ENCODE results near the gene ZNF580.
A peak's percentile ranks its signal among the peaks of the same experiment; 100 is the strongest.

The ZNF580 gene

GRCh38 chr19:55680339-55681130 is 39.7 kb downstream of the ZNF580 start:
- H3K4me3 ChIP-seq: no peak overlapping the region
- no peaks in the 10 kb centered on the region for H3K27me3 ChIP-seq
- no peak overlapping the region for H3K9ac ChIP-seq
- peaks cover 73% of the 10 kb centered on the region for H3K36me3 ChIP-seq
- no peak for TF ChIP-seq Cebpa-rat (IDR thresholded peaks at IDR 0.05)
- H3K4me2 ChIP-seq: no peak overlapping the region; the same call in 1 of the 2 replicates
- peaks cover 100% of the 10 kb centered on the region for H4K20me1 ChIP-seq
- peak overlapping the region; percentile 98; the same call in 1 of the 2 replicates for H3K27ac ChIP-seq
- H3K4me1 ChIP-seq: peaks cover 58% of the 10 kb centered on the region
- H3K9me3 ChIP-seq: no peaks in the 10 kb centered on the region

GRCh38 chr19:55681131-55682092 is 40.6 kb downstream of the ZNF580 start:
- peaks cover 100% of the 10 kb centered on the region for H4K20me1 ChIP-seq
- peak overlapping the region; percentile 98; the same call in 1 of the 2 replicates for H3K27ac ChIP-seq
- no peaks in the 10 kb centered on the region for H3K9me3 ChIP-seq
- H3K27me3 ChIP-seq: no peaks in the 10 kb centered on the region
- H3K36me3 ChIP-seq: peaks cover 82% of the 10 kb centered on the region
- H3K4me1 ChIP-seq: peaks cover 50% of the 10 kb centered on the region
- no peak for TF ChIP-seq Cebpa-rat (IDR thresholded peaks at IDR 0.05)
- H3K9ac ChIP-seq: 0 out of 2 replicates have a peak overlapping the region, but pooled peaks have one; percentile 19
- no peak overlapping the region for H3K4me2 ChIP-seq
- H3K4me3 ChIP-seq: no peak overlapping the region

GRCh38 chr19:55683449-55684261 is 42.9 kb downstream of the ZNF580 start:
- no peaks in the 10 kb centered on the region for H3K9me3 ChIP-seq
- H3K4me2 ChIP-seq: no peak overlapping the region
- H3K4me1 ChIP-seq: peaks cover 46% of the 10 kb centered on the region
- no peak overlapping the region for H3K4me3 ChIP-seq
- H4K20me1 ChIP-seq: peaks cover 100% of the 10 kb centered on the region
- H3K9ac ChIP-seq: no peak overlapping the region
- peaks cover 98% of the 10 kb centered on the region for H3K36me3 ChIP-seq
- no peak for TF ChIP-seq Cebpa-rat (IDR thresholded peaks at IDR 0.05)
- no peak overlapping the region for H3K27ac ChIP-seq
- H3K27me3 ChIP-seq: no peaks in the 10 kb centered on the region

- H3K4me2 ChIP-seq: no peak overlapping the region
- H3K4me3 ChIP-seq: no peak overlapping the region
- TF ChIP-seq Cebpa-rat (IDR thresholded peaks at IDR 0.05): no peak
- H3K27ac ChIP-seq: no peak overlapping the region
- H4K20me1 ChIP-seq: peaks cover 100% of the 10 kb centered on the region
- peaks cover 46% of the 10 kb centered on the region for H3K4me1 ChIP-seq
- H3K27me3 ChIP-seq: no peaks in the 10 kb centered on the region
- H3K9me3 ChIP-seq: no peaks in the 10 kb centered on the region
- no peak overlapping the region for H3K9ac ChIP-seq
- H3K36me3 ChIP-seq: peaks cover 98% of the 10 kb centered on the region
Measured at GRCh38 chr19:55684946-55685681, 44.3 kb downstream of the ZNF580 start.

- Histone ChIP-seq H3K4me1 (peaks cover 43% of the 10 kb centered on the region), H3K4me2 (no peak overlapping the region), H3K27ac (no peak overlapping the region), H3K4me3 (no peak overlapping the region), H3K9me3 (no peaks in the 10 kb centered on the region), H3K27me3 (no peaks in the 10 kb centered on the region), H3K9ac (no peak overlapping the region), H4K20me1 (peaks cover 100% of the 10 kb centered on the region), H3K36me3 (peaks cover 98% of the 10 kb centered on the region)
- TF ChIP-seq Cebpa-rat (IDR thresholded peaks at IDR 0.05): no peak
Measured at GRCh38 chr19:55685776-55686175, 45.0 kb downstream of the ZNF580 start.

DNA sequence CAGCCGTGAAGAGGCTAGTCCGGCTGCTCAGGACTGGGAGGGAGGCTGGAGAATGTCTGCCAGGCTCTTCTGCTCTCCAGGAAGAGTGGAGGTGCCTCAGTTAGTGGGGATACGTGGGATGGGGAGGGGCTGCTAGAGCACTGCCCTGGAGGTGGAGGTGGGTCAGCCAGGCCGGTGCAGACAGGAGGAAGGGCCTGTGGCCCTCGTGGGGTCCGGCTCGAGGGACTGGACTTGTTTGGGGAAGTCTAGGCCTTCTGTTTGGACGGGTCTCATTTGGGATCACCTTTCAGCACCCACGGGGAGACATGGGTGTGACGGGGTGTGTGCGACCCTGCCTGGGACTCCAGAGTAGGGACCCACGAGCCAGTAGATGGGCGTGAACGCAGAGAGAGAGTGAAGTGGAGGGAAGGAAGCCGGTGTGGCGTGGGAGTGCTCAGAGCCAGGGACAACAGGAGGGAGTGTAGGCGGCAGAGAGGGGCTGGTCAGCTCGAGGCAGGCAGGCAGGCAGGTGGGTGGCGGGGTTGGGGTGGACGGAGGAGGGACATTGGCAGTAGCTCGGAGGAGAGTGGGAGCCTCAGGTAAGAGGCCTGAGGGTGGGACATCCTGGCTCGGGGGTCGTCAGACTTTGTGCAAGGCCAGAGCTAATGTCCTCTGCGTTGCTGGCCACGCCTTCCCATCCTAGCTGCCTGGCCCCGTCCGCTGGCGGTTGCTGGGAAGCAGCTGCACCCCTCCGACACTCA is 45.7 kb downstream of the ZNF580 start:
- H3K27ac ChIP-seq: no peak overlapping the region
- no peak for TF ChIP-seq Cebpa-rat (IDR thresholded peaks at IDR 0.05)
- H3K4me1 ChIP-seq: peaks cover 36% of the 10 kb centered on the region
- H3K36me3 ChIP-seq: peaks cover 98% of the 10 kb centered on the region
- no peak overlapping the region for H3K4me3 ChIP-seq
- peaks cover 99% of the 10 kb centered on the region for H4K20me1 ChIP-seq
- H3K9me3 ChIP-seq: no peaks in the 10 kb centered on the region
- H3K4me2 ChIP-seq: no peak overlapping the region
- H3K9ac ChIP-seq: no peak overlapping the region
- H3K27me3 ChIP-seq: no peaks in the 10 kb centered on the region

- Histone ChIP-seq H3K9me3 (no peaks in the 10 kb centered on the region), H3K36me3 (peaks cover 97% of the 10 kb centered on the region)
Measured at GRCh38 chr19:55687281-55688201, 46.7 kb downstream of the ZNF580 start.

More at GRCh38 chr19:55687281-55688201, 46.7 kb downstream of the ZNF580 start:
- Histone ChIP-seq H3K27ac (peak overlapping the region; percentile 51), H3K9ac (peak overlapping the region; percentile 38; the same call in 1 of the 2 replicates), H4K20me1 (peaks cover 95% of the 10 kb centered on the region), H3K4me1 (peaks cover 36% of the 10 kb centered on the region), H3K27me3 (no peaks in the 10 kb centered on the region), H3K4me3 (no peak overlapping the region), H3K4me2 (peak overlapping the region; percentile 70)
- TF ChIP-seq Cebpa-rat (IDR thresholded peaks at IDR 0.05): no peak
